Right cardiac atrium (tissue), 5 donors: ENCODE results near the gene BBX. TPM values are rescaled to one million over a fixed set of nuclear protein-coding genes. Genes with fewer than 3 reads are reported as not detected.
"Not testable (repeated sequence)": the region's sequence is repeated elsewhere in the genome, so short reads cannot be mapped to it uniquely, and the experiment has no call there.

ENCODE experiments used
- ATAC-seq, 2 donors: fragments of 200-7000 bp; cut with Tn5 transposase; one replicate each; pipeline versions ENCODE4 v1.8.0 to v1.9.1; 2020; ENCODE audit warnings: moderate library complexity in 2 of 2, mild to moderate bottlenecking in 1 of 2
- DNase-seq, 3 donors: peaks; one replicate each; pipeline ENCODE4 v3.0.0-alpha.2; 2020
- H3K27ac ChIP-seq: one replicate; pipeline ENCODE4 v1.5.1; 2013; ENCODE audit warnings: mild to moderate bottlenecking, low read length, control low read depth, moderate library complexity
- H3K27me3 ChIP-seq: one replicate; pipeline ENCODE4 v1.6.1; 2013; ENCODE audit not compliant: control insufficient read depth, insufficient read depth
- H3K4me1 ChIP-seq: one replicate; pipeline ENCODE4 v1.6.1; 2013; ENCODE audit warnings: low read length; ENCODE audit not compliant: control insufficient read depth, insufficient read depth
- H3K4me3 ChIP-seq: one replicate; pipeline ENCODE4 v1.5.1; 2013; ENCODE audit warnings: low read length, control low read depth
- H3K9me3 ChIP-seq: one replicate; pipeline ENCODE4 v1.6.1; 2013; ENCODE audit warnings: low read length; ENCODE audit not compliant: control insufficient read depth
- WGBS: extraction: QIAGEN DNeasy Blood & Tissue Kit; methylation state at CpG from one replicate; pipeline ENCODE4 v1.1.7; 2013; 5-methylcytosine and 5-hydroxymethylcytosine counted together
- intact Hi-C, 4 donors: fragments of 100-400 bp; cut with DNase I; formaldehyde crosslinking; loops; one replicate each; pipeline versions ENCODE4 v1.11.0 to v1.14.0; 2022 to 2023
- polyA plus RNA-seq: library from polyadenylated mRNA; stranded (reverse); fragments of 200-250 nt; gene quantifications from one replicate; pipeline ENCODE4 v1.2.3, GENCODE V29; 2013
- total RNA-seq, 4 donors: library from RNA; stranded (reverse); fragmentation: NEBNext Ultra II Directional; extraction: Animal tissue kit (Norgen Biotek cat#: 25700); gene quantifications; one replicate each; pipeline ENCODE4 v1.2.1, GENCODE V29; 2021
- donor health status: healthy with polysubstance abuse.
- donor health status: DM: no; HTN: yes; CAD: no.
- donor health status: DM: no; HTN: no; CAD: no.
- donor health status: DM: no; HTN: yes; CAD: no; lungs with severe emphysema.
- donor health status: DM: yes; HTN: yes; CAD: no.

Gene BBX
- total and polyA plus RNA-seq, 5 donors, result 10.6 to 57.1 (median 49.2) TPM

DNA sequence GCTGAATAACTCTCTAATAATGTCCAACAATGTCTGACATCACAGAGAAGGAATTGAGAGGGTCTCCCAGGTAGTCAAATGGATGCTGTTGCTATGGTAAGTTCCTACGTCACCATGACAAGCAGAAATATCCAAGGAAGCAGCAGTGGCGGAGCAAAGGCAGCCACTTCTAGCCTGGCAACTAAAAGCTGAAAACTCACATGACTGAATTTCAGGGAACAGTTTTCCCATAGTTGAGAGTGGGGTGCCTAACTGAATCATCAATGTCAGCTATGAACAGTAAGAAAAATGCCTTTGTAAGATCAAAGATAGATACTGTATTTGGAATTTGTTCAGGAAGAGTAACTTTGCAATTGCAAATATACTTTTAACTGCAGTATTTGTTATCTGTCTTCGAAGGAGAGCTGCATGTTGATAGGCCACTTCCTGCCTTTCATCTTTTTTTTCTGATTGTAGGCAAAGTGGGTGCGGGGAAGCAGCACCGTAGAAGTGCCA lies 161.7 kb downstream of the BBX start:
- peak; percentile 17 to 55 for ATAC-seq
- WGBS, result 43% methylated on average over 5 of the region's 5 CpGs

DNA sequence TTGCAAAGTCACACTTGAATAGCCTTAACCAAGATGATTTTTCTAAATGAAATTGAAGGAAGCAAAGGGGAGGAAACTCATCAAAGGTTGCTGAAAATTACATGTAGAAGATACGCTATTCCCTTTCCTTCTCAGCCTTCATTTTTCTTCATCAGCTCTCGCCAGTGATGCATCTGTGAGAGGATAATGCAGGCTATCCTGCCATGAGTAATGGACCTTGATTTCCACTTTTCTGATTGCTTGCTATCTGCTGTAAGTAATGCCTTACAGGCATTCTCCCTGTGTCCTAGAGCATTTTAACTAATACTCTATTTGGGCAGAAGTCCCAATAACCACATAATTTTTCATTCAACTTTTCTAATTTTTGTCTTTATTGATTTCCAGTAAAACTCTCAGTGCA lies 162.6 kb downstream of the BBX start:
- no peak overlapping the region for H3K27ac ChIP-seq
- no peak overlapping the region for H3K4me3 ChIP-seq
- H3K9me3 ChIP-seq, result no peaks in the 10 kb centered on the region
- no peaks in the 10 kb centered on the region for H3K4me1 ChIP-seq
- H3K27me3 ChIP-seq, result no peaks in the 10 kb centered on the region
- DNase-seq (no peak), ATAC-seq (no peak)
- 89% methylated on average over 2 of the region's 2 CpGs for WGBS
- intact Hi-C loops, result loop anchor here in 1 of 4 donors (5.0 kb wide), 1 partner anchor 57 kb away; no protein-coding TSS in a partner anchor

More for the DNA sequence above, 161.7 kb downstream of the BBX start:
- Histone ChIP-seq H3K27ac (peak overlapping the region; percentile 37), H3K27me3 (no peaks in the 10 kb centered on the region), H3K4me1 (no peaks in the 10 kb centered on the region), H3K9me3 (no peaks in the 10 kb centered on the region), H3K4me3 (no peak overlapping the region)
- no peak for DNase-seq
- intact Hi-C loops, result no loop called here

DNA sequence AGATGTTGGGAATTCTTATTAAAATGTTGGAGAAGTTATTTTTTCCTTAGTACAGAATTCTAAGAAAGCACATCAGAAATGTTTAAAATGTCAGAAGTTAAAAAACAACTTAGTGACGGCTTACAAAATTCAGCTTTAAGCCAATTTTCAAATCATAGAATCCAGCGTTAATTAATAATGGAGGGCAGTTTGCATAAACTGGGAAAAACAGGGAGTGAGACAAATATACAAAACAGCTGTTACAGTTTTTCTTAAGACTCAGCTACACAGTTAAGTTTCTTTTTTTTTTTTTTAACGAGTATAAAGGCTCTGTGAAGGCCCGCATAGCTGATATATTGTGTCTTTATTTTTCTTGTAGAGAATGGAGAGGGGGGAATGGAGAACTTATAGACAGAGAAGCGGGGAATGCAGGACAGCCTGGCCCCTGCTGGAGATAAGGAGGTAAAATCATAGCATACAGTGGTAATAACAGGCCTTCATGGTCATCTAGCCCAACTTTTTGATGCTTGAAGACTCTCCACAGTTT lies 164.4 kb downstream of the BBX start:
- Histone ChIP-seq H3K4me1 (no peaks in the 10 kb centered on the region), H3K4me3 (no peak overlapping the region), H3K27ac (no peak overlapping the region), H3K27me3 (no peaks in the 10 kb centered on the region), H3K9me3 (no peaks in the 10 kb centered on the region)
- ATAC-seq, result no peak
- no peak for DNase-seq
- 95% methylated on average over 5 of the region's 5 CpGs for WGBS
- intact Hi-C loops, result loop anchor here in 1 of 4 donors (5.0 kb wide), 1 partner anchor 55 kb away; no protein-coding TSS in a partner anchor

DNA sequence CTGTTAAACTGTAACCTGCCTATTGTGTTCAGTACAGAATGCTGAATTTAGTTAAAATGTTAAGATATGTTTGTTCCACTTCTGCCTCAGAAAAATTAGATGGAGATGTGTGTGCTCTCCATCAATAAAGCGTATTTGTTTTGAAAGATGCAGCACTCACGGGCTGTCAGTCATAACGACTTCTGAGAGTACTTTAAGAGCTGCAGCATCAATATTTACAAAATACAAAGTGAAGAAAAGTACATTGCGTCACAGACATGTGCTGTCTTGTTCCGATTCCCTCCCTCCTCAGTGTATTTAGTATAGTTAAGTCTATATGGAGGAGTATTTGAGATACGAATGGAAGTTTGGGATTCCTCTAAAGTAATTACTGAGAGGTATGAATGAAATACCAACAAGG lies 166.6 kb downstream of the BBX start:
- Histone ChIP-seq H3K4me3 (no peak overlapping the region), H3K9me3 (no peaks in the 10 kb centered on the region), H3K27me3 (no peaks in the 10 kb centered on the region), H3K27ac (no peak overlapping the region), H3K4me1 (no peaks in the 10 kb centered on the region)
- 87% methylated on average over 6 of the region's 6 CpGs for WGBS
- no peak for DNase-seq
- no peak for ATAC-seq
- intact Hi-C loops, result loop anchor here in 1 of 4 donors (5.0 kb wide), 1 partner anchor 53 kb away; no protein-coding TSS in a partner anchor

DNA sequence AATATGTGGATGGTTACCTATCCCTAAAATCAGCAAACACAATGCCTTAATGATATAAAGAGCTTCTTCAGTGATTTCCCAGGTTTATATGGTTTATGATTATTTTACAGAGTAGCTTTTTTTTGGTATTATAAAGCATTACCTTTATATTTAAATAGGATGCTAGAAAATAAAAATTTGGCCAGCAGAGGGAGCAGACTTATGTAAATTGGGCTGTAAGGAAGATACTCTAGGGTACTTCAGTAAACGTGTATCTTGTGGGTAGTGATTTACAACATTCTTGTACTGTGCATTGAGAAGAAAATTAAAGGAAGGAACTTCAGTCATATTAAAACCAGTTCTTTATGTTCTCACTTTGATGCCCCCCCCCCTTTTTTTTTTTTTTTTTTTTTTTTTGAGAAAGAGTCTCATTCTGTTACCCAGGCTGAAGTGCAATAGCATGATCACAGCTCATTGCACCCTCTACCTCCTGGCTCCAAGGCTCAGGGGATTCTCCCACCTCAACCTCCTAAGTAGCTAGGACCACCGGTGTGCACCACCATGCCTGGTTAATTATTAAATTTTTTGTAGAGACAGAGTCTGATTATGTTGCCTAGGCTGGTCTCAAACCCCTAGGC lies 167.9 kb downstream of the BBX start:
- ATAC-seq, result peak in 1 of 2 donors; percentile 64
- WGBS, result 41% methylated on average over 2 of the region's 2 CpGs
- DNase-seq, result no peak
- intact Hi-C loops, result no loop called here
- Histone ChIP-seq H3K27ac (no peak overlapping the region), H3K4me3 (no peak overlapping the region), H3K4me1 (no peaks in the 10 kb centered on the region), H3K27me3 (no peaks in the 10 kb centered on the region), H3K9me3 (no peaks in the 10 kb centered on the region)

DNA sequence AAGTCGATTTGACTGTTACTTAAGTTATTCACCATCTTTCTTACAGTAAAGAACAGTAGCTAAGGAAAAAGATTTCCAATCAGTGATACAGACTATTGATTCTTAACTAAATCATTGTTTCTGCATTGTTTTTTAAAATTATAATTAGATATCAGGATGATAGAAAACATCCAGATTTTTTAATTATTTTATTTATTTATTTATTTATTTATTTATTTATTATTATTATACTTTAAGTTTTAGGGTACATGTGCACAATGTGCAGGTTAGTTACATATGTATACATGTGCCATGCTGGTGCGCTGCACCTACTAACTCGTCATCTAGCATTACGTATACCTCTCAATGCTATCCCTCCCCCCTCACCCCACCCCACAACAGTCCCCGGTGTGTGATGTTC lies 169.2 kb downstream of the BBX start:
- DNase-seq, intact Hi-C loops: not testable (repeated sequence)
- WGBS, result 96% methylated on average over 5 of the region's 5 CpGs

DNA sequence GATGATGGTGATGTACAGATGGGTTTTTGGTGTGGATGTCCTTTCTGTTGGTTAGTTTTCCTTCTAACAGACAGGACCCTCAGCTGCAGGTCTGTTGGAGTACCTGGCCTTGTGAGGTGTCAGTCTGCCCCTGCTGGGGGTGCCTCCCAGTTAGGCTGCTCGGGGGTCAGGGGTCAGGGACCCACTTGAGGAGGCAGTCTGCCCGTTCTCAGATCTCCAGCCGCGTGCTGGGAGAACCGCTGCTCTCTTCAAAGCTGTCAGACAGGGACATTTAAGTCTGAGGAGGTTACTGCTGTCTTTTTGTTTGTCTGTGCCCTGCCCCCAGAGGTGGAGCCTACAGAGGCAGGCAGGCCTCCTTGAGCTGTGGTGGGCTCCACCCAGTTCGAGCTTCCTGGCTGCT lies 174.6 kb downstream of the BBX start:
- H3K27ac ChIP-seq, H3K4me3 ChIP-seq, H3K9me3 ChIP-seq, ATAC-seq, H3K4me1 ChIP-seq, H3K27me3 ChIP-seq, DNase-seq, intact Hi-C loops: not testable (repeated sequence)
- 42% methylated on average over 5 of the region's 6 CpGs for WGBS

More for the DNA sequence above, 169.2 kb downstream of the BBX start:
- H3K27ac ChIP-seq, H3K27me3 ChIP-seq, H3K9me3 ChIP-seq, H3K4me3 ChIP-seq, H3K4me1 ChIP-seq, ATAC-seq: not testable (repeated sequence)

DNA sequence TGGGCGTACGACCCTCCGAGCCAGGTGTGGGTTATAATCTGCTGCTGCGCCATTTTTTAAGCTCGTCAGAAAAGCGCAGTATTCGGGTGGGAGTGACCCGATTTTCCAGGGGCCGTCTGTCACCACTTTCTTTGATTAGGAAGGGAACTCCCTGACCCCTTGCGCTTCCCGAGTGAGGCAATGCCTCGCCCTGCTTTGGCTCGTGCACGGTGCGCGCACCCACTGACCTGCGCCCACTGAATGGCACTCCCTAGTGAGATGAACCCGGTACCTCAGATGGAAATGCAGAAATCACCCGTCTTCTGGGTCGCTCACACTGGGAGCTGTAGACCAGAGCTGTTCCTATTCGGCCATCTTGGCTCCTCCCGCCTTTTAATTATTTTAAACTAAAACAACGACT lies 175.1 kb downstream of the BBX start:
- DNase-seq, result peak in 2 of 3 donors; percentile 19 to 46
- H3K9me3 ChIP-seq, H3K27ac ChIP-seq, H3K27me3 ChIP-seq, H3K4me1 ChIP-seq, H3K4me3 ChIP-seq, intact Hi-C loops, ATAC-seq: not testable (repeated sequence)
- WGBS, result 64% methylated on average over 23 of the region's 23 CpGs

DNA sequence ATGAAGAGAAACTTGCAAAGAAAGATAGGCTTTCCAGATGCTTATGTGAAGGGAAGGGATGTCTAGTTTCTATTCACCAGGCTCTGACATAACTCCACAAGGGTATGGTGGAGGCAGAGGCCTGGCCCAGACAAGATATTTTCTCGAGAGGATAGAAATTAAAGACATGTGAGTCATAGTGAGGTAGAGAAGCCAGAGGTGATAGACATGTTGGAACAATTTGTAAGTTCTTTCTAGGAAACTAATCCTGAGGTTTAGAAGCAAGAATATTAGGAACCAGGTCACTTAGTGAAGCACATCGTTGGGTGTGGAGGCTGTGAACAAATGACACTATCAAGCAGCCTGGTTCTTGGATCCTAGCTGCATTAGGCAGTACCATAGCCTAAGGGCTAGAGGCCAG lies 176.9 kb downstream of the BBX start:
- no peak for ATAC-seq

DNA sequence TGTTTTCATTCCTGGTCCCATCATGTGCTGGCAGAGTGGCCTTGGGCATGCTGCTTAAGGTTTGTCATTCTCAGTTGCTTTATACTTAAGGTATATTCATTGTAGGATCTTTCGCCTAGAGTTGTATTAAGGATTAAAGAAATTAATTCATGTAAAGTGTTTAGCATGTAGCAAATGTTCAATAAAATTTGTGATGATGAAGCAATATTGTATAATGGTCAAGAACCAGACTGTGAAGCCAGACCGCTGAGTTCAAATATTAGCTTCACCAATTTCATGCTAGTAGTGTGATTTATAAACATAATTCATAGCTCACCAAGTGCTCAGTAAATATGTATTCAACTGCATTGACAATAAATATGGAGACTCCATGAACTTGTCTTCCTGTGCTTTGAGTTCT lies 178.5 kb downstream of the BBX start:
- ATAC-seq, result no peak
- no peak for DNase-seq
- Histone ChIP-seq H3K4me1 (peaks cover 1% of the 10 kb centered on the region), H3K4me3 (no peak overlapping the region), H3K27me3 (no peaks in the 10 kb centered on the region), H3K9me3 (no peaks in the 10 kb centered on the region), H3K27ac (no peak overlapping the region)
- over 99% methylated on average over 2 of the region's 2 CpGs for WGBS
- intact Hi-C loops, result no loop called here

More for the DNA sequence above, 176.9 kb downstream of the BBX start:
- Histone ChIP-seq H3K27ac (no peak overlapping the region), H3K4me1 (peaks cover 1% of the 10 kb centered on the region), H3K9me3 (no peaks in the 10 kb centered on the region), H3K27me3 (no peaks in the 10 kb centered on the region), H3K4me3 (no peak overlapping the region)
- DNase-seq, result no peak
- intact Hi-C loops, result no loop called here
- WGBS, result 75% methylated on average over 2 of the region's 2 CpGs

DNA sequence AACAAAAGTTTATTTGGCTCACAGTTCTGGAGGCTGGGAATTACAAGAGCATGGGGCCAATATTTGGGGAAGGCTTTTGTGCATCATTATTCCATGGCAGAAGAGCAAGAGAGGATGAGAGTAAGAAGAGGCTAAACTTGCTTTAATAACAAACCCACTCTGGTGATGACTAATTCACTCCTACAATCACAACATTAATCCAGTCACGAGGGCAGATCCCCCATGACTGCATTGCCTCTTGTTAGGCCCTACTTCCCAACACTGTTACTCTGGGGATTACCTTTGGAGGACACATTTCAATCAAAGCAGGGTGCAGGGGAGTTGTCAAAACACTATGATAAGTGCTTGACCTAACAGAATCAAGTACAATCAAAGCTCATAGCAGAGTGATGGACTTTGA lies 181.7 kb downstream of the BBX start:
- Histone ChIP-seq H3K9me3 (no peaks in the 10 kb centered on the region), H3K27ac (no peak overlapping the region), H3K4me3 (no peak overlapping the region), H3K4me1 (no peaks in the 10 kb centered on the region), H3K27me3 (no peaks in the 10 kb centered on the region)
- no peak for DNase-seq
- no peak for ATAC-seq
- intact Hi-C loops, result no loop called here
- WGBS, result 82% methylated on average over 1 of the region's 1 CpG
